Activated T-cell treated with anti-CD3 and anti-CD28 coated beads, Interleukin-2, amount 50 U/mL, for 24 hours (primary cell): Measurements from ENCODE around the gene MICB.

Experiments used
- DNase-seq: peaks from one replicate; pipeline ENCODE4 v3.0.0-alpha.2; 2020
- H3K27ac Mint-ChIP-seq: 2 replicates; pipeline ENCODE4 v1.8.0; 2020; ENCODE audit warnings: mild to moderate bottlenecking, mixed read lengths
- H3K27me3 Mint-ChIP-seq: 2 replicates; pipeline ENCODE4 v1.8.0; 2020; ENCODE audit warnings: mixed read lengths
- H3K36me3 Mint-ChIP-seq: 2 replicates; pipeline ENCODE4 v1.8.0; 2020; ENCODE audit warnings: low read depth, mixed read lengths
- H3K4me1 Mint-ChIP-seq: 2 replicates; pipeline ENCODE4 v1.8.0; 2020; ENCODE audit warnings: low read depth, mixed read lengths
- H3K4me3 Mint-ChIP-seq: 2 replicates; pipeline ENCODE4 v1.8.0; 2020; ENCODE audit warnings: mild to moderate bottlenecking, moderate library complexity, mixed read lengths
- H3K9me3 Mint-ChIP-seq: 2 replicates; pipeline ENCODE4 v1.8.0; 2020; ENCODE audit warnings: mixed read lengths

Gene MICB

DNA sequence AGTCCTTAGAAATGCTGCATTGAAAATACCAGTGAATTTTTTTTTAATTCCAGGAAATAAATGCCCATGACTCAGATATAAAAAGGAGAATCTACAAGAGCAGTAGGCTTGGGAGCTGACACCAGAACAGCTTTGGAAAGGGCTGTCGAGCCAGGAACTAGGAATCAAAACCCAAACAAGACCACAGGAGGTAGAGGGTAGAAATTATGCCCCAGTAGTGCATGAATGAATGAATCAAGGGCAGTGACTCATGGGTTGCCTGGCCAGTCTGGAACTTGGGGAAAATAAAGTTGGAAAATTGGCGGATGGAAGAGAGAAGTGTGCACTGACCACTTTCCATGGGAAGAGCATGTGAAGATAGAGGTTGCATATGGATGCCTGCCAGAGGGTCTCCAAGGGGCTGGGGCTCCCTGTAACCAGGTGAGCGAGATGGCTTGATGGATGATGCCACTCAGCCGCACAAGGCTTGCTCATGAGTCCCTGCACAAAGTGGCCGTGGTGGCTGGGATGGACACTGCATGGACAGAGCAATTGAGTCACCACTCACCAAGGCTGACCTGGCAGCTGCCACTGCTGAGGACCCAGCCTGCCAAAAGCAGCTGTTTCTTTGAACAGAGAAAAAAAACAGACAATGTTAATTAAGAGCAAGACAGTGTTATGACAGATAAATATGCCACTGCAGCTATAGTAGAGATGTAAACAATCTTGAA lies 15.7 kb downstream of the MICB start:
- Mint-ChIP-seq H3K4me1 (no peaks in the 10 kb centered on the region), H3K27ac (no peak overlapping the region), H3K9me3 (no peaks in the 10 kb centered on the region), H3K4me3 (no peak overlapping the region), H3K27me3 (no peaks in the 10 kb centered on the region), H3K36me3 (peaks cover 28% of the 10 kb centered on the region)
- DNase-seq = no peak

DNA sequence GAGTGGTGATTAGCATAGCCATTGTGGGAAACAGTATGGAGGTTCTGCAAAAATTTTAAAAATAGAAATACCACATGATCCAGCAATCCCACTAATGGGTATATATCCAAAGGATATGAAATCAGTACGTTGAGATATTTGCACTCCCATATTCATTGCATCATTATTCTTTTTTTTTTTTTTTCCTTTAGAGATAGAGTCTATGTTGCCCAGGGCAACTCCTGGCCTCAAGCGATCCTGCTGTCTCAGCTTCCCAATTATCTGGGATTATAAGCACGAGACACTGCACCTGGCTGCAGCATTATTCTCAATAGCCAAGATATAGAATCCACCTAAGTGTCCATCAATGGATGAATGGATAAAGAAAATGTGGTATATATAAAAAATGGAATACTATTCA lies 23.9 kb downstream of the MICB start:
- H3K27ac Mint-ChIP-seq = no peak overlapping the region
- H3K36me3 Mint-ChIP-seq = no peaks in the 10 kb centered on the region
- no peaks in the 10 kb centered on the region for H3K9me3 Mint-ChIP-seq
- peaks cover 3% of the 10 kb centered on the region for H3K4me1 Mint-ChIP-seq
- H3K27me3 Mint-ChIP-seq = no peaks in the 10 kb centered on the region
- DNase-seq = no peak
- no peak overlapping the region for H3K4me3 Mint-ChIP-seq

DNA sequence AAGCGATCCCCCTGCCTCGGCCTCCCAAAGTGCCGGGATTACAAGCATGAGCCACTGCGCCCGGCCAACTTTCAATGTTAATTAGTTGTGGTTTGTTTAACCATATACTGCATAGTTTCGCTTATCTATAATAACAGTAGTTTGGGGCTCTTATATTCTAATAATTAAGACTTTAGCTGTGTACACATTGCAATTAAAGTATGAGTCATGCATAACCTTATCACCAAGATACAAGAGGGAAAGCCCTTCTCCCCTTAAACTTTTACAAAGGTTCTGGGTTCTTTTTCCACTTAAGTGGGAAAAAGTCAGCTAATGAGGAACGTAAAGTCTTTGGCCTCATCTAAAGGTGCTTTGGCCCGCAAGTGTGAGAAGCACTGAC lies 27.6 kb downstream of the MICB start:
- peak; percentile 12 for DNase-seq

GRCh38 chr6:31525932-31526591 lies 28.1 kb downstream of the MICB start:
- Mint-ChIP-seq H3K36me3 (peaks cover 30% of the 10 kb centered on the region), H3K27me3 (no peaks in the 10 kb centered on the region), H3K9me3 (no peaks in the 10 kb centered on the region), H3K4me1 (peaks cover 5% of the 10 kb centered on the region), H3K27ac (peak overlapping the region; percentile 56), H3K4me3 (no peak overlapping the region)
- DNase-seq = peak; percentile 24

More for the DNA sequence above, 27.6 kb downstream of the MICB start:
- Mint-ChIP-seq H3K27me3 (no peaks in the 10 kb centered on the region), H3K9me3 (no peaks in the 10 kb centered on the region), H3K36me3 (peaks cover 25% of the 10 kb centered on the region), H3K4me1 (peaks cover 5% of the 10 kb centered on the region), H3K27ac (no peak overlapping the region), H3K4me3 (no peak overlapping the region)

DNA sequence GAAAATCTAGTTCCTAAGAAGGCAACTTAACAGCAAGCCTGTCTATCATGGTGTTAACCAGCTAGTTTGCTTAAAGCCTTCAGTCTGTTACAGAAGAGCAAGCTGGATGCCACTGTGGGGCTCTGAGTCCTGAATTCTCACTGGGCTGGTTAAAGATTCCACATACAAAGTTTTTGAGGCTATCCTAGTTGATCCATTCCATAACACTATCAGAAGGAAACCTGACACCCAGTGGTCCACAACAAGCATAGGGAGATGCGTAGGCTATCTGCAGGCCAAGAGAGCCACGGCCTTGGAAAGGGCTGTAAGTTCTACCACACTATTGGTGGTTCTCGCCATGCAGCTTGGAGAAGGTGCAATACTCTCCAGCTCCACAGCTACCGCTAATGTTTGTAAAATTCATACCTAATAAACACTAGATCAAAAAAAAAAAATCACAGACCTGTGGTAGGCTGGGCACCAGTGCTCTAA lies 30.4 kb downstream of the MICB start:
- Mint-ChIP-seq H3K27ac (no peak overlapping the region), H3K4me1 (peaks cover 16% of the 10 kb centered on the region)

GRCh38 chr6:31528821-31529328 lies 30.9 kb downstream of the MICB start, which contains the start of gene MCCD1:
TSS of gene MCCD1 (plus strand) at chr6:31528962. CDS start at chr6:31529015, 53 bp downstream.
- Mint-ChIP-seq H3K4me1 (peaks cover 21% of the 10 kb centered on the region), H3K27ac (peak within 1 kb of the TSS; percentile 55), H3K27me3 (no peaks in the 10 kb centered on the region), H3K4me3 (no peak within 1 kb of the TSS), H3K9me3 (no peaks in the 10 kb centered on the region), H3K36me3 (peaks cover 58% of the 10 kb centered on the region)
- DNase-seq = no peak

More for the DNA sequence above, 30.4 kb downstream of the MICB start:
- H3K27me3 Mint-ChIP-seq = no peaks in the 10 kb centered on the region
- H3K4me3 Mint-ChIP-seq = no peak overlapping the region
- H3K9me3 Mint-ChIP-seq = no peaks in the 10 kb centered on the region
- peaks cover 53% of the 10 kb centered on the region for H3K36me3 Mint-ChIP-seq
- DNase-seq = no peak

GRCh38 chr6:31529329-31530150 lies 31.6 kb downstream of the MICB start:
- peak; percentile 32 for DNase-seq
- Mint-ChIP-seq H3K9me3 (no peaks in the 10 kb centered on the region), H3K4me1 (peaks cover 24% of the 10 kb centered on the region), H3K4me3 (no peak overlapping the region), H3K36me3 (peaks cover 65% of the 10 kb centered on the region), H3K27ac (peak overlapping the region; percentile 55), H3K27me3 (no peaks in the 10 kb centered on the region)

DNA sequence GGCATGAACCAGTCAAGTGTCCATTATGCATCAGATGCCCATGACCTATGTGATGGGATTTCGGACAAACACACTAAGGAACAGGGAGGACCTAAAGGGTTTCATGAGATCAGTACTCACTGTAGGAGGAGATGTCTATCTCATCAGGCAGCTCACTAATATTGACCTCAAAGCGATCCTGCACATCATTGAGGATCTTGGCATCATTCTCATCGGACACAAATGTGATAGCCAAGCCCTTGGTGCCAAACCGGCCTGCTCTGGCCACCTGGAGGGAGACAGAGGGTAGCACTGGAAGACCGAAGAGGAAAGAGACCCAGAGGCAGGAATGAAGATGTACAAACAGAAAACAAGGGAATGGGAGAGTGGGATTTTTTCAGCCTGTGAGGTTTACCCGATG lies 32.7 kb downstream of the MICB start:
- Mint-ChIP-seq H3K4me1 (peaks cover 35% of the 10 kb centered on the region), H3K27ac (no peak overlapping the region), H3K4me3 (no peak overlapping the region), H3K27me3 (no peaks in the 10 kb centered on the region), H3K9me3 (no peaks in the 10 kb centered on the region), H3K36me3 (peaks cover 76% of the 10 kb centered on the region)
- DNase-seq = peak; percentile 17

- Mint-ChIP-seq H3K27ac (no peak overlapping the region), H3K4me3 (no peak overlapping the region), H3K4me1 (peaks cover 39% of the 10 kb centered on the region), H3K9me3 (no peaks in the 10 kb centered on the region), H3K27me3 (no peaks in the 10 kb centered on the region), H3K36me3 (peaks cover 81% of the 10 kb centered on the region)
- peak; percentile 23 for DNase-seq
These were observed 33.2 kb downstream of the MICB start for GRCh38 chr6:31531162-31531561.

GRCh38 chr6:31531771-31532643 lies 34.1 kb downstream of the MICB start:
- H3K4me3 Mint-ChIP-seq = no peak overlapping the region
- H3K27ac Mint-ChIP-seq = peak overlapping the region; percentile 69
- H3K36me3 Mint-ChIP-seq = peaks cover 88% of the 10 kb centered on the region
- H3K4me1 Mint-ChIP-seq = peaks cover 45% of the 10 kb centered on the region
- peak; percentile 26 for DNase-seq
- no peaks in the 10 kb centered on the region for H3K9me3 Mint-ChIP-seq
- H3K27me3 Mint-ChIP-seq = no peaks in the 10 kb centered on the region

DNA sequence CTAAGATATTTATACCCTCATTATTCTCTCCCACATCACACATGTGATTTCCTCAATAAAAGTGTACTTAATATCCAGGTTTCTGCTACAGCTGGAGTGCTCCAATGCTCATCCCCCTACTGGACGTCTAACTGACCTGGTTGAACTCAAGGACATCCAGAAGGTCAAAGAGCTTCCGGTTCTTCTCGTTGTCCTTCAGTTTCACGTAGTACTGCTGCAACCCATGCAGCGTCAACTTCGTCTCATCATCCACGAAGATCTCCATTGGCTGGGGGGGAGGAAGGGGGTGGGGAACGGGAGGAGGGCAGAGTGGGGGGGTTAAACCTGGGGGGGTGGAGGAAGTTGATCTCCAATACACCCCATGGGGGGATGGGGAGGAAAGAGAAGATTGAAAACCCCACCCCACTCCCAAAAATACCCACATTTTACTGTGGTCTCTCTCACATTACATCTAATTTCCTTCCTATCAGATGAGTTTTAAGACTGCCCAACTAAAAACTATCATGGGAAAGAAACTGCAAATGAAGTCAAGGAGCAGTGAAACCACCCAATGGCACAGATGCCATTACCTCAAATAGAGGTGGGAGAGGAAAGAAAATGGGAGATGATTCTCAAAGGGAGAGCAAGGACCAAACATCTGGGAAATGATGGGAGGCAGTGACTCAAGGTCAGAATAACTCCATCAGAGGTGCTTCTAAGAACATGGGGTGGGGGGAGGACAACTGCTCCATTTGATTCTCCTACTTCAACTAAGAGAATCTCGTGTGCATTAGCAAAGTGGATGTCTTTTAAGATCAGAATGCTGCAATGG lies 34.9 kb downstream of the MICB start:
- Mint-ChIP-seq H3K9me3 (no peaks in the 10 kb centered on the region), H3K27ac (peak overlapping the region; percentile 79), H3K4me3 (no peak overlapping the region), H3K4me1 (peaks cover 50% of the 10 kb centered on the region), H3K36me3 (peaks cover 93% of the 10 kb centered on the region), H3K27me3 (no peaks in the 10 kb centered on the region)
- DNase-seq = peak; percentile 15

- Mint-ChIP-seq H3K27me3 (no peaks in the 10 kb centered on the region), H3K4me1 (peaks cover 54% of the 10 kb centered on the region), H3K4me3 (no peak overlapping the region), H3K9me3 (no peaks in the 10 kb centered on the region), H3K36me3 (peaks cover 96% of the 10 kb centered on the region), H3K27ac (peak overlapping the region; percentile 79)
- DNase-seq = no peak
These were observed 35.5 kb downstream of the MICB start for GRCh38 chr6:31533455-31533841.

DNA sequence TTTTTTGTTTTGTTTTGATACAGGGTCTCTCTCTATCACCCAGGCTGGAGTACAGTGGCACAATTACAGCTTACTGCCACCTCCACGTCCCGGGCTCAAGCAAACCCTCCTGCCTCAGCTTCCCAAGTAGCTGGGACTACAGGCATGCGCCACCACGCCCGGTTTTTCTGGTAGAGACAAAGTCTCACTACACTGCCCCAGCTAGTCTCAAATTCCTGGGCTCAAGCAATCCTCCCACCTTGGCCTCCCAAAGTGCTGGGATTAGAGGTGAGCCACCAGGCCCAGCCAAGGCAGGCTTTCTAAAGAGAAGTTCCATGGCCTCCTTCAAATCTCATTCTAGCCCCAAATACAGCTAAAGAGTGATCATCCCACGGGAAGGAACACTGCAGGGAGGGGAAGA lies 36.1 kb downstream of the MICB start:
- H3K9me3 Mint-ChIP-seq = no peaks in the 10 kb centered on the region
- H3K36me3 Mint-ChIP-seq = peaks cover 97% of the 10 kb centered on the region
- DNase-seq = peak; percentile 28
- H3K27ac Mint-ChIP-seq = peak overlapping the region; percentile 79
- H3K4me3 Mint-ChIP-seq = no peak overlapping the region
- H3K4me1 Mint-ChIP-seq = peaks cover 60% of the 10 kb centered on the region
- no peaks in the 10 kb centered on the region for H3K27me3 Mint-ChIP-seq
